Measurements from ENCODE around the gene LIMS1.

DNA sequence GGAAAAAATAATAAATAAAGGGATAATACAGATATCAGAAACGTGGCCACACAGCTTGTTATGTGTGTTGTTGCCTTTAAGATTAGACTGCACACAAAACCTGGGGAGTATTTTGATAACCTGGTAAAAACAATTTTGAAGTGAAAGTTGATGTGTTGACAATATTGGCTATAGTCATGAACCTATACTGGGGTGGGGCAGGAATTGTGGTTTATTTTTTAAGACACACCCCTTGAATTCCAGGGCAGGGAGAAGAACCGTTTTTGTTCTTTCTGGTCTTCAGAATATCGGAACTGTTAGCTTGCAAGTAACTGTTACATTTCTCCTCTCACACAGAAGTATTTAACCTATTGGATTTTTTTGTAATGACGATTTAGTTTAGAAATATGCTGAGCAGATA is 80.4 kb downstream of the LIMS1 start:
- no peak for TF ChIP-seq POLR2A (IDR thresholded peaks at IDR 0.05; ENCODE audit: low read depth, low read length)
- no peak for TF ChIP-seq POLR2AphosphoS5 (IDR thresholded peaks at IDR 0.05; ENCODE audit: low read depth, low read length)
- TF ChIP-seq TAF1 (IDR thresholded peaks at IDR 0.05; ENCODE audit: borderline replicate concordance, low read depth, low read length): no peak

Measured in GM12892 (cell line).